HepG2 (cell line): ENCODE measurements around the gene TMCC2. TPM values are rescaled to one million over a fixed set of nuclear protein-coding genes. Genes with fewer than 3 reads are reported as not detected.

Source experiments
- ASH2L ChIP-seq: fragments of 300-600, 200-600 bp; sonication (generic); IDR thresholded peaks from 2 replicates; pipeline ENCODE4 v1.7.0; 2017; ENCODE audit warnings: low read depth, mild to moderate bottlenecking, moderate library complexity, mixed read lengths, low read length; ENCODE audit not compliant: insufficient read length
- CBX5 ChIP-seq: sonication (generic); formaldehyde crosslinking; IDR thresholded peaks from 2 replicates; pipeline ENCODE4 v1.4.0; 2020; ENCODE audit warnings: missing genetic modification reagents, borderline replicate concordance
- CREM ChIP-seq, 2 experiments: sonication (generic) in 1 of 2; formaldehyde crosslinking in 1 of 2; IDR thresholded peaks; 2 replicates each; pipeline versions ENCODE4 v1.4.0 to v1.6.1; 2016 to 2020; ENCODE audit warnings: antibody characterized with exemption in 1 of 2, mild to moderate bottlenecking in 1 of 2, missing genetic modification reagents in 1 of 2
- GATAD2A ChIP-seq: IDR thresholded peaks from 2 replicates; pipeline ENCODE4 v1.6.1; 2016
- HDAC2 ChIP-seq: sonication (generic); formaldehyde crosslinking; IDR thresholded peaks from 2 replicates; pipeline ENCODE4 v1.4.0; 2020; ENCODE audit warnings: missing genetic modification reagents
- HNRNPL ChIP-seq: fragments of 200-400 bp; formaldehyde crosslinking; IDR thresholded peaks from 2 replicates; pipeline ENCODE4 v1.6.1; 2017; ENCODE audit warnings: mild to moderate bottlenecking, low read depth, low read length
- LCORL ChIP-seq, 2 experiments: fragments of 450-650 bp in 1 of 2; sonication (generic) in 1 of 2; formaldehyde crosslinking in 1 of 2; IDR thresholded peaks; 2 replicates each; pipeline versions ENCODE4 v1.5.0 to v1.6.1; 2017 to 2020; ENCODE audit warnings: antibody characterized with exemption in 1 of 2, missing genetic modification reagents in 1 of 2
- MED13 ChIP-seq: sonication (generic); formaldehyde crosslinking; IDR thresholded peaks from 2 replicates; pipeline ENCODE4 v1.5.0; 2020; ENCODE audit warnings: missing genetic modification reagents
- MTERF4 ChIP-seq: sonication (generic); formaldehyde crosslinking; IDR thresholded peaks from 2 replicates; pipeline ENCODE4 v1.8.0; 2023; ENCODE audit warnings: mild to moderate bottlenecking, missing genetic modification reagents
- NRL ChIP-seq: sonication (generic); formaldehyde crosslinking; IDR thresholded peaks from 2 replicates; pipeline ENCODE4 v1.5.0; 2020; ENCODE audit warnings: missing genetic modification reagents, mild to moderate bottlenecking, moderate library complexity, borderline replicate concordance
- PHF20 ChIP-seq: sonication (generic); formaldehyde crosslinking; IDR thresholded peaks from 2 replicates; pipeline ENCODE4 v1.5.0; 2020; ENCODE audit warnings: mild to moderate bottlenecking, missing genetic modification reagents
- RARA ChIP-seq: IDR thresholded peaks from 2 replicates; pipeline ENCODE4 v1.6.1; 2016; ENCODE audit warnings: missing genetic modification reagents, missing compliant biosample characterization
- SALL1 ChIP-seq: sonication (generic); formaldehyde crosslinking; IDR thresholded peaks from 2 replicates; pipeline ENCODE4 v1.8.0; 2022; ENCODE audit warnings: mild to moderate bottlenecking, missing genetic modification reagents
- SOX13 ChIP-seq, 3 experiments: fragments of 450-650 bp in 1 of 3; sonication (generic) in 1 of 3; formaldehyde crosslinking in 1 of 3; IDR thresholded peaks in 2 of 3; conservative IDR thresholded peaks in 1 of 3; 2 replicates each; pipeline versions ENCODE4 v1.5.0 to v1.6.1; 2016 to 2020; ENCODE audit warnings: antibody characterized with exemption in 1 of 3, mild to moderate bottlenecking in 1 of 3, missing compliant biosample characterization in 1 of 3, missing genetic modification reagents in 1 of 3, moderate library complexity in 1 of 3
- SOX6 ChIP-seq, 2 experiments: fragments of 450-650 bp in 1 of 2; sonication (generic) in 1 of 2; formaldehyde crosslinking in 1 of 2; IDR thresholded peaks; 2 replicates each; pipeline versions ENCODE4 v1.4.0 to v1.6.1; 2017 to 2020; ENCODE audit warnings: antibody characterized with exemption in 1 of 2, mild to moderate bottlenecking in 1 of 2, missing genetic modification reagents in 1 of 2
- SP5 ChIP-seq: IDR thresholded peaks from 2 replicates; pipeline ENCODE4 v1.6.1; 2016; ENCODE audit warnings: low read depth, borderline replicate concordance
- TBX3 ChIP-seq: fragments of 450-650 bp; IDR thresholded peaks from 2 replicates; pipeline ENCODE4 v1.6.1; 2017; ENCODE audit warnings: antibody characterized with exemption, mild to moderate bottlenecking, inconsistent platforms, borderline replicate concordance
- TCF7 ChIP-seq: sonication (generic); IDR thresholded peaks from 2 replicates; pipeline ENCODE4 v1.6.1; 2016; ENCODE audit warnings: antibody characterized with exemption, low read depth
- ZEB1 ChIP-seq: IDR thresholded peaks from 2 replicates; pipeline ENCODE4 v1.6.1; 2012; ENCODE audit warnings: mild to moderate bottlenecking, low read depth, inconsistent platforms; ENCODE audit not compliant: insufficient replicate concordance
- ZFP1 ChIP-seq: IDR thresholded peaks from 2 replicates; pipeline ENCODE4 v1.6.1; 2016
- ZNF225 ChIP-seq: sonication (generic); formaldehyde crosslinking; IDR thresholded peaks from 2 replicates; pipeline ENCODE4 v1.4.0; 2020; ENCODE audit warnings: mild to moderate bottlenecking, missing genetic modification reagents
- ZNF263 ChIP-seq: sonication (generic); formaldehyde crosslinking; IDR thresholded peaks from 2 replicates; pipeline ENCODE4 v1.4.0; 2020; ENCODE audit warnings: missing genetic modification reagents
- ZNF331 ChIP-seq: sonication (generic); formaldehyde crosslinking; IDR thresholded peaks from 2 replicates; pipeline ENCODE4 v1.4.0; 2020; ENCODE audit warnings: missing genetic modification reagents
- ZNF552 ChIP-seq: sonication (generic); formaldehyde crosslinking; IDR thresholded peaks from 2 replicates; pipeline ENCODE4 v1.9.0; 2022; ENCODE audit warnings: missing genetic modification reagents, mild to moderate bottlenecking, borderline replicate concordance
- ZNF614 ChIP-seq: IDR thresholded peaks from 2 replicates; pipeline ENCODE4 v1.6.1; 2018; ENCODE audit warnings: missing biosample characterization, missing genetic modification reagents, inconsistent platforms, borderline replicate concordance
- ZNF761 ChIP-seq: sonication (generic); formaldehyde crosslinking; conservative IDR thresholded peaks from 2 replicates; pipeline ENCODE4 v1.4.0; 2020; ENCODE audit warnings: mild to moderate bottlenecking, missing genetic modification reagents
- ZNF883 ChIP-seq: sonication (generic); formaldehyde crosslinking; IDR thresholded peaks from 2 replicates; pipeline ENCODE4 v1.5.1; 2020; ENCODE audit warnings: mild to moderate bottlenecking, missing genetic modification reagents; ENCODE audit errors: not compliant biosample characterization
- ZZZ3 ChIP-seq: sonication (generic); formaldehyde crosslinking; IDR thresholded peaks from 2 replicates; pipeline ENCODE4 v1.4.0; 2020; ENCODE audit warnings: missing genetic modification reagents, mild to moderate bottlenecking, borderline replicate concordance
- polyA plus RNA-seq, 8 experiments: library from polyadenylated mRNA; depleted of rRNA in 3 of 8; stranded (reverse) in 7 of 8; unstranded in 1 of 8; fragments of >200 nt; fragmentation: Illumina TruSeq in 4 of 8; extraction: Trizol in 4 of 8; gene quantifications; 2 replicates each; pipeline versions ENCODE4 v1.2.1 to v1.2.3, GENCODE V29; 2011 to 2016; ENCODE audit warnings: low read depth in 4 of 8, missing spikeins in 1 of 8, mixed read lengths in 1 of 8; ENCODE audit not compliant: insufficient read depth in 1 of 8
- total RNA-seq, 5 experiments: library from RNA; depleted of rRNA; stranded (reverse); fragments of >200 nt; fragmentation: Illumina TruSeq; extraction: Trizol; gene quantifications; 2 replicates each; pipeline ENCODE4 v1.2.3, GENCODE V29; 2016; ENCODE audit warnings: low read depth in 1 of 5

Gene TMCC2
- total and polyA plus RNA-seq, 2 of the 13 experiments (the other 11 are each of a cell fraction or from before 2014, with no cell fraction given) = 0.12 to 0.24 TPM

- TF ChIP-seq HNRNPL (0 out of 2 replicates have a peak, but pooled peaks have one; percentile 36), MED13 (no peak), HDAC2 (CRISPR knock-in tag) (peak; percentile 69; the same call in 1 of the 2 replicates), ZNF552 (CRISPR knock-in tag) (peak; percentile 62; the same call in 1 of the 2 replicates), TCF7 (peak; percentile 72), LCORL (IDR thresholded peaks at IDR 0.05) (no peak), LCORL (CRISPR knock-in tag; IDR thresholded peaks at IDR 0.05) (peak; percentile 99), ZNF263 (CRISPR knock-in tag) (peak; percentile 66; the same call in 1 of the 2 replicates), SOX13 (IDR thresholded peaks at IDR 0.05) (no peak; the same call in 1 of the 2 replicates), SOX13 (CRISPR knock-in tag; conservative IDR thresholded peaks at IDR 0.05 in 1 of 2, IDR thresholded peaks at IDR 0.05 in 1 of 2) (peak in 1 of 2 experiments; percentile 68; a peak in 2 of 4 replicates), CBX5 (CRISPR knock-in tag) (0 out of 2 replicates have a peak, but pooled peaks have one; percentile 55), RARA (peak; percentile 59), ZFP1 (CRISPR knock-in tag) (peak; percentile 100), ASH2L (peak; percentile 38), GATAD2A (CRISPR knock-in tag) (peak; percentile 79), SOX6 (IDR thresholded peaks at IDR 0.05) (no peak), SOX6 (CRISPR knock-in tag; IDR thresholded peaks at IDR 0.05) (peak; percentile 83), ZNF225 (CRISPR knock-in tag) (0 out of 2 replicates have a peak, but pooled peaks have one; percentile 40), CREM (IDR thresholded peaks at IDR 0.05) (peak; percentile 53; the same call in 1 of the 2 replicates), CREM (CRISPR knock-in tag; IDR thresholded peaks at IDR 0.05) (no peak), ZNF614 (CRISPR knock-in tag) (peak; percentile 60; the same call in 1 of the 2 replicates), ZNF761 (no peak), TBX3 (peak; percentile 44; the same call in 1 of the 2 replicates), ZNF883 (no peak), NRL (0 out of 2 replicates have a peak, but pooled peaks have one; percentile 51), SALL1 (peak; percentile 87), PHF20 (CRISPR knock-in tag) (no peak), ZEB1 (peak; percentile 71), ZNF331 (CRISPR knock-in tag) (peak; percentile 85), MTERF4 (CRISPR knock-in tag) (0 out of 2 replicates have a peak, but pooled peaks have one; percentile 58), ZZZ3 (no peak), SP5 (CRISPR knock-in tag) (peak; percentile 54)
Observed at GRCh38 chr1:205301205-205301821, 73.6 kb downstream of the TMCC2 start (continued).
